ENCODE measurements around the gene C16orf92. TPM values are rescaled to one million over a fixed set of nuclear protein-coding genes. Genes with fewer than 3 reads are reported as not detected.
"Not testable (repeated sequence)": the region's sequence is repeated elsewhere in the genome, so short reads cannot be mapped to it uniquely, and the experiment has no call there.

The C16orf92 gene
- polyA plus RNA-seq, 1 experiment: not detected

DNA sequence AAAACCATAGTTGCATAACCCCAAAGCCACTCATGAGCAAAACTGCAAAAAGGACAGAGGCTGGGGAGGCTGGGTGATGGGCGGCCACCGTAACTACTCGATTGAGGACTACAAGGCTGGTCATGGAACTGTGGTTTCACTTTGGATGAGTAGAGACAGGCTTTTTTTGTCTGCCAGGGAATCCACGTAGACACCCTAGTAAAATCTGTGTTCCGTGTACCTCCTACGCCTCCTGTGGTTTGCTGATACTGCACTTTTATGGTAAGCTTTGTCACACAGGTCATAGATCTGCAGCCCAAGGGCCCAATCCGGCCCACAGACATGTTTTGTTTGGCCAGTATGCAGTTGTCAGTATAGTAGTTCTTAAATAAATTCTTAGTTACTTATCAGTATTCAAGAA is 10.3 kb downstream of the C16orf92 start:
- H3K27ac ChIP-seq (ENCODE audit: low read depth, low read length): no peak overlapping the region
- ChIA-PET POLR2A (no interaction called here), CTCF (interaction anchor here (0.5 to 2.6 kb wide), 2 partner anchors 9 to 12 kb away, joined by 9 to 26 read pairs; no protein-coding TSS in a partner anchor)
- no peak for TF ChIP-seq CTCF (IDR thresholded peaks at IDR 0.05; ENCODE audit: low read depth, low read length)
- no peak for DNase-seq (ENCODE audit: low read depth, low spot score)
- no peak overlapping the region for H3K4me3 ChIP-seq (ENCODE audit: low read depth, low read length)
- H3K27me3 ChIP-seq (ENCODE audit: control insufficient read depth, insufficient read depth, low read length): peaks cover 44% of the 10 kb centered on the region
- H3K9me3 ChIP-seq (ENCODE audit: control insufficient read depth, insufficient read depth, low read length): no peaks in the 10 kb centered on the region; the same call in 1 of the 2 replicates

DNA sequence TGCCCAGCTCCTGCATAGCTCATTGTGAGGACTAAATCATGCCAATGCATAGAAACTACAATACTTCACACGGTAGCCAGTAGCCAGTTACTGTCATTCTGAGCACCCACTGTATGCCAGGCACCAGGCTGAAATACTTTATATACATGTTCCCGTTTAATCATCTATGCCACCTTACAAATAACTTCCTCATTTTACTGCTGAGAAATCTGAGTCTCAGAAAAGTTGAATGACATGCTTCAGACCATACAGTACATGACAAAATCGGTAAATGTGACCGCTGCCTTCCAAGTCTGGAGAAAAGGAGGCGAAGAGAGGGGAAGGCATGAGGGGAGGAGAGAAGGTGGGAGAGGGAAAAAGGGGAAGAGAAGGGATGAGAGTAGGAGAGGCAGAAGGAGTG is 17.2 kb downstream of the C16orf92 start:
- ChIA-PET POLR2A (no interaction called here), CTCF (interaction anchor here (0.6 to 5.2 kb wide), 2 partner anchors 8 to 341 kb away, joined by 3 to 26 read pairs; partner anchors contain the start of gene TLCD3B)
- Histone ChIP-seq H3K4me3 (ENCODE audit: low read depth, low read length) (no peak overlapping the region), H3K27me3 (ENCODE audit: control insufficient read depth, insufficient read depth, low read length) (peaks cover 5% of the 10 kb centered on the region), H3K9me3 (ENCODE audit: control insufficient read depth, insufficient read depth, low read length) (no peaks in the 10 kb centered on the region), H3K27ac (ENCODE audit: low read depth, low read length) (no peak overlapping the region)
- no peak for DNase-seq (ENCODE audit: low read depth, low spot score)
- no peak for TF ChIP-seq CTCF (IDR thresholded peaks at IDR 0.05; ENCODE audit: low read depth, low read length)

GRCh38 chr16:30040690-30041089 is 17.7 kb downstream of the C16orf92 start:
- CTCF ChIA-PET: interaction anchor here (1.4 to 5.2 kb wide), 3 partner anchors 9 to 52 kb away, joined by 3 to 26 read pairs (median 5); partner anchors contain the start of gene TLCD3B

DNA sequence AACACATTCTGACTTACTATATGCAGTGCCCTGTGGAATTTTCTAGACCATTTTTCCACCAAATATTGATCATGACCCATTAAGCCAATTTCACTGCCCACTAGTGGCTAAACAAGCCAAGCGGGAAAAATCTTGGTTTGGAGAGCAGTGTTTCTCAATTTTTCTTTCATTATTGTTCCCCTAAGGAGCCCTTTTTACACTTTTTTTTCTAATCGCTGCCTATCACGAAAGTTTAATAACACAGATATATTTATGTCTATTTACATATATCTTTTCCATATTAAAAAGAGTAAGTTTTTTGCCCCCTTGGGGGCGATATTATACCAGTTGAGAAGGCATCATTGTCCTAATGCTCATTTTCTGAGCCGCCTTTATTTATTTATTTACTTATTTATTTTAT is 18.8 kb downstream of the C16orf92 start:
- no peak overlapping the region for H3K27ac ChIP-seq (ENCODE audit: low read depth, low read length)
- DNase-seq (ENCODE audit: low read depth, low spot score): no peak
- CTCF ChIA-PET: interaction anchor here (0.7 to 5.2 kb wide), 4 partner anchors 10 to 493 kb away, joined by 3 to 26 read pairs (median 4); partner anchors contain the start of genes TLCD3B and ZNF747
- POLR2A ChIA-PET: interaction anchor here (1.1 kb wide), 1 partner anchor 50 kb away, joined by 3 read pairs; the partner anchor contains the start of gene TBX6
- peaks cover 3% of the 10 kb centered on the region for H3K27me3 ChIP-seq (ENCODE audit: control insufficient read depth, insufficient read depth, low read length)
- H3K9me3 ChIP-seq (ENCODE audit: control insufficient read depth, insufficient read depth, low read length): no peaks in the 10 kb centered on the region
- TF ChIP-seq CTCF (IDR thresholded peaks at IDR 0.05; ENCODE audit: low read depth, low read length): peak; percentile 49
- no peak overlapping the region for H3K4me3 ChIP-seq (ENCODE audit: low read depth, low read length)

More at GRCh38 chr16:30040690-30041089, 17.7 kb downstream of the C16orf92 start:
- DNase-seq (ENCODE audit: low read depth, low spot score); H3K27me3 ChIP-seq (ENCODE audit: control insufficient read depth, insufficient read depth, low read length); H3K9me3 ChIP-seq (ENCODE audit: control insufficient read depth, insufficient read depth, low read length); H3K27ac ChIP-seq (ENCODE audit: low read depth, low read length); POLR2A ChIA-PET; H3K4me3 ChIP-seq (ENCODE audit: low read depth, low read length): not testable (repeated sequence)

DNA sequence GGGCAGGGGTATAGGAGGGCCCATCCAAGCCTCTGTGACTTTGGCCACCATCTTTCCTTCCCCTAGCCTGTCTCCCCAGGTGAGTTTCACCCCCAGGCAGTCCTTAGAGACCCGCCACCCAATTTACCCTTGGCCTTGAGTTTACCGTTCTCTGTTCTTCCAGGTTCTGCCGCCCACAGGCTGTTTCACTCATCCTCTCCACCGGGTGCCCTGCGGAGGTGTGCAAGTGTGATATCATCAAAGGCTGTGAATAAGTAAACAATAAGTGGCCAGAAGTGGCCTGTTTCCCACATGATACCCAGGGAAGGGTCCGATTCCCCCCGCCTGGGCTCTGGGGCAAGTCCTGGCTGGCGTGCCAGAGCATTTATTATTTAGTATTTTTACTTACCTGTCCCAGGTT is 23.2 kb downstream of the C16orf92 start:
- TF ChIP-seq CTCF (IDR thresholded peaks at IDR 0.05; ENCODE audit: low read depth, low read length): no peak
- ChIA-PET POLR2A (no interaction called here), CTCF (no interaction called here)

More for the DNA sequence above, 23.2 kb downstream of the C16orf92 start:
- H3K27ac ChIP-seq (ENCODE audit: low read depth, low read length): no peak overlapping the region
- no peak overlapping the region for H3K4me3 ChIP-seq (ENCODE audit: low read depth, low read length)
- H3K27me3 ChIP-seq (ENCODE audit: control insufficient read depth, insufficient read depth, low read length): no peaks in the 10 kb centered on the region
- DNase-seq (ENCODE audit: low read depth, low spot score): no peak
- no peaks in the 10 kb centered on the region for H3K9me3 ChIP-seq (ENCODE audit: control insufficient read depth, insufficient read depth, low read length)
